Osteoblast (primary cell): ENCODE data around the gene IDUA. TPM values are rescaled to one million over a fixed set of nuclear protein-coding genes. Genes with fewer than 3 reads are reported as not detected.
"Not testable (repeated sequence)": the region's sequence is repeated elsewhere in the genome, so short reads cannot be mapped to it uniquely, and the experiment has no call there.

ENCODE experiments used
- DNase-seq: peaks from one replicate; pipeline ENCODE4 v3.0.0; 2011; ENCODE audit warnings: low spot score, mixed read lengths; ENCODE audit not compliant: insufficient read length; ENCODE audit errors: missing footprints
- H2AFZ ChIP-seq: 2 replicates; pipeline ENCODE4 v1.6.0; 2011; ENCODE audit warnings: mild to moderate bottlenecking, low read length
- H3K27ac ChIP-seq: 2 replicates; pipeline ENCODE4 v1.5.1; 2011; ENCODE audit warnings: mild to moderate bottlenecking, low read depth, low read length, moderate library complexity
- H3K27me3 ChIP-seq: 2 replicates; pipeline ENCODE4 v1.6.0; 2012; ENCODE audit warnings: mild to moderate bottlenecking, control low read depth, inconsistent platforms, low read length, moderate library complexity; ENCODE audit not compliant: insufficient read depth
- H3K36me3 ChIP-seq: 2 replicates; pipeline ENCODE4 v1.5.1; 2011; ENCODE audit warnings: mild to moderate bottlenecking, low read length, control low read depth, moderate library complexity; ENCODE audit not compliant: insufficient read depth
- H3K4me1 ChIP-seq: 2 replicates; pipeline ENCODE4 v1.5.1; 2011; ENCODE audit warnings: mild to moderate bottlenecking, low read length, control low read depth, moderate library complexity; ENCODE audit not compliant: insufficient read depth
- H3K4me2 ChIP-seq: 2 replicates; pipeline ENCODE4 v1.6.0; 2011; ENCODE audit warnings: mild to moderate bottlenecking, low read length; ENCODE audit not compliant: insufficient read depth
- H3K4me3 ChIP-seq: fragments of 200-600 bp; sonication (generic); 3 replicates; pipeline ENCODE4 v1.5.1; 2012; ENCODE audit warnings: mild to moderate bottlenecking, low read length, inconsistent platforms; ENCODE audit not compliant: insufficient read depth
- H3K79me2 ChIP-seq: 2 replicates; pipeline ENCODE4 v1.6.0; 2012; ENCODE audit warnings: mild to moderate bottlenecking, low read length, control low read depth, inconsistent platforms; ENCODE audit not compliant: insufficient read depth
- H3K9me3 ChIP-seq: 2 replicates; pipeline ENCODE4 v1.5.1; 2011; ENCODE audit warnings: low read depth, low read length, control low read depth
- H4K20me1 ChIP-seq: 2 replicates; pipeline ENCODE4 v1.6.0; 2012; ENCODE audit warnings: mild to moderate bottlenecking, low read length, control low read depth; ENCODE audit not compliant: insufficient read depth
- CTCF ChIP-seq: IDR thresholded peaks from 2 replicates; pipeline ENCODE4 v1.5.1; 2011; ENCODE audit warnings: mild to moderate bottlenecking, low read depth, low read length, moderate library complexity; ENCODE audit errors: extremely low read depth
- total RNA-seq: library from RNA; depleted of rRNA; stranded (reverse); fragments of >200 nt; gene quantifications from 2 replicates; pipeline ENCODE4 v1.2.3, GENCODE V29; 2012

Gene IDUA
- total RNA-seq, 1 donor, result 26.4 TPM

- Histone ChIP-seq H3K4me2 (no peak overlapping the region), H3K27me3 (peaks cover 44% of the 10 kb centered on the region), H3K79me2 (no peaks in the 10 kb centered on the region), H3K9me3 (no peaks in the 10 kb centered on the region), H3K4me1 (no peaks in the 10 kb centered on the region), H2AFZ (no peak overlapping the region), H4K20me1 (peaks cover 30% of the 10 kb centered on the region), H3K27ac (no peak overlapping the region), H3K36me3 (no peaks in the 10 kb centered on the region), H3K4me3 (no peak overlapping the region)
- no peak for TF ChIP-seq CTCF
- peak; percentile 94 for DNase-seq
Observed at GRCh38 chr4:996997-997374, 10.1 kb downstream of the IDUA start.

- H2AFZ ChIP-seq, result no peak overlapping the region
- H3K4me2 ChIP-seq, result no peak overlapping the region
- no peaks in the 10 kb centered on the region for H3K36me3 ChIP-seq
- H3K79me2 ChIP-seq, result no peaks in the 10 kb centered on the region
- H3K9me3 ChIP-seq, result no peaks in the 10 kb centered on the region
- H3K27ac ChIP-seq, result no peak overlapping the region
- no peaks in the 10 kb centered on the region for H3K4me1 ChIP-seq
- peaks cover 49% of the 10 kb centered on the region for H3K27me3 ChIP-seq
- DNase-seq, result peak; percentile 97
- TF ChIP-seq CTCF, result no peak
- peaks cover 28% of the 10 kb centered on the region for H4K20me1 ChIP-seq
- no peak overlapping the region for H3K4me3 ChIP-seq
Observed at GRCh38 chr4:997375-998071, 10.7 kb downstream of the IDUA start.

DNA sequence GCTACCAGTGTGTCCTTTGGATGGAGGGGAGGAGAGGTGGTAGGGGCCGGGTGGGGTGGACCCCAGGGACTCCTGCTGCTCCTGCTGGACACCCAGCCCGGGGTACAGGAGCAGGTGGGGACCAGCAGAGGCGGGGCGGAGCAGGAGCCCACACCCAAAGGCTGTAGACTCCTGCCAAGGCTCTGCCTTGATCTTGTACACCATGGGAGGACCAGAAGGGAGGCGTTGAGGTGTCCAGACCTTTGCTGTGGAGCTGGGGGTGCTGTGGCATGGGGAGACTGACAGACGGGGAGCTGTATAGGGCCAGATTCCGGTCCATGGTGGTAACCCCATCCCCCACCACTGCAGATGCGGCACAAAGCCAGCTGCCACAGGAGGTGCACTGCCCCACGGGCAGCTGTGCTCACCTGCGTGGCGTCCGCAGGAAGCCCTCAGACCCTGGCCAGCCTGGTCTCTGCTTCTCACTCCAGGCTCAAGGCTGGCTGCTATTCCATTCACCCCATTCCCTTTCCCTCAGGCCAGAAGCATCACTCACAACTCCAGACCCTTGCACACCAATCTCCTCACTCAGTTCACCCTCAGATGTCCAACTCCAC, 11.3 kb downstream of the IDUA start:
- Histone ChIP-seq H4K20me1 (peaks cover 22% of the 10 kb centered on the region), H3K4me1 (no peaks in the 10 kb centered on the region), H3K79me2 (no peaks in the 10 kb centered on the region), H3K27me3 (peaks cover 54% of the 10 kb centered on the region), H3K4me3 (no peak overlapping the region), H3K36me3 (no peaks in the 10 kb centered on the region), H3K9me3 (no peaks in the 10 kb centered on the region), H2AFZ (no peak overlapping the region), H3K27ac (no peak overlapping the region), H3K4me2 (no peak overlapping the region)
- TF ChIP-seq CTCF, result no peak
- DNase-seq, result no peak

- DNase-seq, result not testable (repeated sequence)
- peaks cover 62% of the 10 kb centered on the region for H3K27me3 ChIP-seq
Observed at GRCh38 chr4:999240-999863, 12.5 kb downstream of the IDUA start.

More at GRCh38 chr4:999240-999863, 12.5 kb downstream of the IDUA start:
- not testable (repeated sequence) for H3K4me3 ChIP-seq, H3K9me3 ChIP-seq, H2AFZ ChIP-seq, H3K79me2 ChIP-seq, H3K36me3 ChIP-seq, H3K4me1 ChIP-seq, H3K4me2 ChIP-seq, H3K27ac ChIP-seq
- peaks cover 22% of the 10 kb centered on the region for H4K20me1 ChIP-seq
